ENCODE measurements around the gene PLB1.

The PLB1 gene

GRCh38 chr2:28640260-28640907 is 144.5 kb downstream of the PLB1 start:
- H3K4me1 Mint-ChIP-seq (ENCODE audit: low read depth), result peaks cover 30% of the 10 kb centered on the region
- peaks cover 1% of the 10 kb centered on the region for H3K27me3 Mint-ChIP-seq
- intact Hi-C loops (cut with micrococcal nuclease), result no loop called here
- no peak overlapping the region for H3K27ac Mint-ChIP-seq
- no peak overlapping the region for H3K4me3 Mint-ChIP-seq
- H3K36me3 Mint-ChIP-seq (ENCODE audit: low read depth), result peaks cover 6% of the 10 kb centered on the region
- H3K9me3 Mint-ChIP-seq, result no peaks in the 10 kb centered on the region

GRCh38 chr2:28640908-28641300 is 145.0 kb downstream of the PLB1 start:
- Mint-ChIP-seq H3K4me3 (no peak overlapping the region), H3K27ac (no peak overlapping the region), H3K9me3 (no peaks in the 10 kb centered on the region), H3K36me3 (ENCODE audit: low read depth) (peaks cover 6% of the 10 kb centered on the region), H3K4me1 (ENCODE audit: low read depth) (peaks cover 31% of the 10 kb centered on the region), H3K27me3 (peaks cover 1% of the 10 kb centered on the region)
- intact Hi-C loops (cut with micrococcal nuclease), result no loop called here

GRCh38 chr2:28642796-28643195 is 146.9 kb downstream of the PLB1 start:
- Mint-ChIP-seq H3K4me3 (no peak overlapping the region), H3K36me3 (ENCODE audit: low read depth) (peaks cover 6% of the 10 kb centered on the region), H3K27me3 (peaks cover 1% of the 10 kb centered on the region), H3K9me3 (no peaks in the 10 kb centered on the region), H3K27ac (no peak overlapping the region), H3K4me1 (ENCODE audit: low read depth) (peaks cover 31% of the 10 kb centered on the region)
- intact Hi-C loops (cut with micrococcal nuclease), result no loop called here

- Mint-ChIP-seq H3K9me3 (no peaks in the 10 kb centered on the region), H3K27ac (no peak overlapping the region), H3K27me3 (peaks cover 1% of the 10 kb centered on the region), H3K4me3 (no peak overlapping the region), H3K4me1 (ENCODE audit: low read depth) (peaks cover 31% of the 10 kb centered on the region), H3K36me3 (ENCODE audit: low read depth) (peaks cover 4% of the 10 kb centered on the region)
- intact Hi-C loops (cut with micrococcal nuclease), result no loop called here
Measured at GRCh38 chr2:28643327-28643726, 147.5 kb downstream of the PLB1 start.

GRCh38 chr2:28643911-28644334 is 148.1 kb downstream of the PLB1 start:
- peaks cover 1% of the 10 kb centered on the region for H3K27me3 Mint-ChIP-seq
- no peaks in the 10 kb centered on the region for H3K36me3 Mint-ChIP-seq (ENCODE audit: low read depth)
- H3K27ac Mint-ChIP-seq, result no peak overlapping the region
- intact Hi-C loops (cut with micrococcal nuclease), result no loop called here
- H3K4me3 Mint-ChIP-seq, result no peak overlapping the region
- no peaks in the 10 kb centered on the region for H3K9me3 Mint-ChIP-seq
- H3K4me1 Mint-ChIP-seq (ENCODE audit: low read depth), result peaks cover 33% of the 10 kb centered on the region

GRCh38 chr2:28644760-28645159 is 148.9 kb downstream of the PLB1 start:
- Mint-ChIP-seq H3K4me1 (ENCODE audit: low read depth) (peaks cover 37% of the 10 kb centered on the region), H3K4me3 (no peak overlapping the region), H3K27ac (no peak overlapping the region), H3K9me3 (no peaks in the 10 kb centered on the region), H3K36me3 (ENCODE audit: low read depth) (no peaks in the 10 kb centered on the region), H3K27me3 (peaks cover 1% of the 10 kb centered on the region)
- intact Hi-C loops (cut with micrococcal nuclease), result no loop called here

- Mint-ChIP-seq H3K27ac (no peak overlapping the region), H3K4me1 (ENCODE audit: low read depth) (peaks cover 37% of the 10 kb centered on the region), H3K27me3 (peaks cover 1% of the 10 kb centered on the region), H3K9me3 (no peaks in the 10 kb centered on the region), H3K36me3 (ENCODE audit: low read depth) (no peaks in the 10 kb centered on the region), H3K4me3 (no peak overlapping the region)
- intact Hi-C loops (cut with micrococcal nuclease), result no loop called here
Measured at GRCh38 chr2:28645553-28645952, 149.7 kb downstream of the PLB1 start.

- intact Hi-C loops (cut with micrococcal nuclease), result no loop called here
- Mint-ChIP-seq H3K27me3 (peaks cover 1% of the 10 kb centered on the region), H3K4me3 (no peak overlapping the region), H3K4me1 (ENCODE audit: low read depth) (peaks cover 37% of the 10 kb centered on the region), H3K9me3 (no peaks in the 10 kb centered on the region), H3K36me3 (ENCODE audit: low read depth) (no peaks in the 10 kb centered on the region), H3K27ac (no peak overlapping the region)
Measured at GRCh38 chr2:28647682-28648081, 151.8 kb downstream of the PLB1 start.

- Mint-ChIP-seq H3K27me3 (peaks cover 1% of the 10 kb centered on the region), H3K4me3 (no peak overlapping the region), H3K36me3 (ENCODE audit: low read depth) (no peaks in the 10 kb centered on the region), H3K9me3 (no peaks in the 10 kb centered on the region), H3K27ac (peak overlapping the region; percentile 69), H3K4me1 (ENCODE audit: low read depth) (peaks cover 37% of the 10 kb centered on the region)
- intact Hi-C loops (cut with micrococcal nuclease), result no loop called here
Measured at GRCh38 chr2:28648147-28648546, 152.3 kb downstream of the PLB1 start.

GRCh38 chr2:28648671-28649395 is 153.0 kb downstream of the PLB1 start:
- H3K36me3 Mint-ChIP-seq (ENCODE audit: low read depth), result no peaks in the 10 kb centered on the region
- no peaks in the 10 kb centered on the region for H3K9me3 Mint-ChIP-seq
- H3K4me3 Mint-ChIP-seq, result no peak overlapping the region
- peaks cover 1% of the 10 kb centered on the region for H3K27me3 Mint-ChIP-seq
- intact Hi-C loops (cut with micrococcal nuclease), result no loop called here
- H3K4me1 Mint-ChIP-seq (ENCODE audit: low read depth), result peaks cover 31% of the 10 kb centered on the region
- H3K27ac Mint-ChIP-seq, result peak overlapping the region; percentile 69

GRCh38 chr2:28649481-28650265 is 153.8 kb downstream of the PLB1 start:
- intact Hi-C loops (cut with micrococcal nuclease), result no loop called here
- no peaks in the 10 kb centered on the region for H3K9me3 Mint-ChIP-seq
- peaks cover 1% of the 10 kb centered on the region for H3K27me3 Mint-ChIP-seq
- no peak overlapping the region for H3K27ac Mint-ChIP-seq
- H3K4me1 Mint-ChIP-seq (ENCODE audit: low read depth), result peaks cover 24% of the 10 kb centered on the region
- no peak overlapping the region for H3K4me3 Mint-ChIP-seq
- no peaks in the 10 kb centered on the region for H3K36me3 Mint-ChIP-seq (ENCODE audit: low read depth)

GRCh38 chr2:28650266-28650584 is 154.4 kb downstream of the PLB1 start:
- no peaks in the 10 kb centered on the region for H3K36me3 Mint-ChIP-seq (ENCODE audit: low read depth)
- no peak overlapping the region for H3K4me3 Mint-ChIP-seq
- no peak overlapping the region for H3K27ac Mint-ChIP-seq
- intact Hi-C loops (cut with micrococcal nuclease), result no loop called here
- H3K27me3 Mint-ChIP-seq, result peaks cover under 1% of the 10 kb centered on the region
- peaks cover 23% of the 10 kb centered on the region for H3K4me1 Mint-ChIP-seq (ENCODE audit: low read depth)
- no peaks in the 10 kb centered on the region for H3K9me3 Mint-ChIP-seq

- no peaks in the 10 kb centered on the region for H3K36me3 Mint-ChIP-seq (ENCODE audit: low read depth)
- peaks cover 30% of the 10 kb centered on the region for H3K4me1 Mint-ChIP-seq (ENCODE audit: low read depth)
- peaks cover under 1% of the 10 kb centered on the region for H3K27me3 Mint-ChIP-seq
- no peak overlapping the region for H3K4me3 Mint-ChIP-seq
- no peaks in the 10 kb centered on the region for H3K9me3 Mint-ChIP-seq
- H3K27ac Mint-ChIP-seq, result no peak overlapping the region
- intact Hi-C loops (cut with micrococcal nuclease), result no loop called here
Measured at GRCh38 chr2:28652217-28652616, 156.4 kb downstream of the PLB1 start.

- peaks cover 28% of the 10 kb centered on the region for H3K4me1 Mint-ChIP-seq (ENCODE audit: low read depth)
- intact Hi-C loops (cut with micrococcal nuclease), result no loop called here
- H3K27ac Mint-ChIP-seq, result no peak overlapping the region
- no peaks in the 10 kb centered on the region for H3K9me3 Mint-ChIP-seq
- no peaks in the 10 kb centered on the region for H3K36me3 Mint-ChIP-seq (ENCODE audit: low read depth)
- H3K27me3 Mint-ChIP-seq, result peaks cover 2% of the 10 kb centered on the region
- H3K4me3 Mint-ChIP-seq, result no peak overlapping the region
Measured at GRCh38 chr2:28653892-28654662, 158.2 kb downstream of the PLB1 start.

Measured in dendritic cell treated with granulocyte-macrophage colony-stimulating factor and Interleukin-4, amounts not matched to agents 40 ng/mL and 50 ng/mL, for 4 days (primary cell).